HEK293 (cell line): ENCODE results near the gene MRFAP1.

Source experiments
- CTCF ChIA-PET: fragments of 350-600 bp; formaldehyde crosslinking; extraction: SDS; loops from one replicate; lab custom pipeline; 2021; ENCODE audit warnings: antibody characterized with exemption; lab: Yijun Ruan, JAX
- POLR2A ChIA-PET: fragments of 300-600 bp; formaldehyde crosslinking; extraction: SDS; loops from one replicate; lab custom pipeline; 2020; ENCODE audit warnings: antibody characterized with exemption, inconsistent platforms; lab: Yijun Ruan, JAX
- H3K27ac ChIP-seq: fragments of 200-500 bp; sonication (Bioruptor generic); 2 replicates; pipeline ENCODE4 v1.5.1; 2014; ENCODE audit warnings: low read depth, low read length, control low read depth, inconsistent platforms; ENCODE audit errors: extremely low read depth
- H3K36me3 ChIP-seq, 2 experiments: fragments of 200-500 bp in 1 of 2; sonication (Bioruptor generic) in 1 of 2; 1 replicate in 1 of 2; 2 replicates in 1 of 2; pipeline ENCODE4 v1.5.1; 2014 to 2017; ENCODE audit warnings: inconsistent platforms in 2 of 2, low read length in 2 of 2; ENCODE audit not compliant: control insufficient read depth in 2 of 2, insufficient read depth in 1 of 2
- H3K4me1 ChIP-seq: fragments of 200-500 bp; sonication (Bioruptor generic); 2 replicates; pipeline ENCODE4 v1.5.1; 2014; ENCODE audit warnings: mild to moderate bottlenecking, low read length, inconsistent platforms; ENCODE audit not compliant: control insufficient read depth, insufficient read depth
- H3K4me3 ChIP-seq: 2 replicates; pipeline ENCODE4 v1.5.1; 2011; ENCODE audit warnings: low read depth, mild to moderate bottlenecking, control low read depth, low read length, moderate library complexity
- H3K9me3 ChIP-seq: fragments of 200-500 bp; sonication (Bioruptor generic); 2 replicates; pipeline ENCODE4 v1.5.1; 2014; ENCODE audit warnings: low read depth, low read length, inconsistent platforms; ENCODE audit not compliant: control insufficient read depth, insufficient read depth
- HOXA7 ChIP-seq: sonication (generic); formaldehyde crosslinking; IDR thresholded peaks from 2 replicates; pipeline ENCODE4 v1.8.1; 2022; ENCODE audit warnings: missing genetic modification reagents, borderline replicate concordance
- KLF9 ChIP-seq: fragments of 450-650 bp; formaldehyde crosslinking; IDR thresholded peaks from 2 replicates; pipeline ENCODE4 v1.5.1; 2016; ENCODE audit warnings: missing biosample characterization, missing genetic modification characterization, low read depth
- PBX3 ChIP-seq: sonication (generic); formaldehyde crosslinking; IDR thresholded peaks from 2 replicates; pipeline ENCODE4 v1.8.1; 2022; ENCODE audit warnings: mild to moderate bottlenecking, moderate library complexity, missing genetic modification reagents
- SETDB1 ChIP-seq: IDR thresholded peaks from one replicate; pipeline ENCODE4 v1.6.1; 2017; ENCODE audit warnings: mild to moderate bottlenecking, low read length, moderate library complexity, mixed read lengths; ENCODE audit not compliant: insufficient read length
- SP2 ChIP-seq: fragments of 450-650 bp; formaldehyde crosslinking; IDR thresholded peaks from 2 replicates; pipeline ENCODE4 v1.5.1; 2016; ENCODE audit warnings: missing biosample characterization, missing genetic modification characterization
- TCF7L2 ChIP-seq: IDR thresholded peaks from 2 replicates; pipeline ENCODE4 v1.6.1; 2011; ENCODE audit warnings: low read depth, mild to moderate bottlenecking, inconsistent platforms, low read length, moderate library complexity, borderline replicate concordance
- ZBTB11 ChIP-seq: fragments of 450-650 bp; formaldehyde crosslinking; conservative IDR thresholded peaks from 2 replicates; pipeline ENCODE4 v1.5.1; 2016; ENCODE audit warnings: low read depth, missing biosample characterization, missing genetic modification characterization
- ZBTB17 ChIP-seq: fragments of 450-650 bp; formaldehyde crosslinking; IDR thresholded peaks from 2 replicates; pipeline ENCODE4 v1.5.1; 2016; ENCODE audit warnings: missing biosample characterization, missing genetic modification characterization
- ZBTB21 ChIP-seq: fragments of 450-650 bp; formaldehyde crosslinking; IDR thresholded peaks from 2 replicates; pipeline ENCODE4 v1.5.1; 2017; ENCODE audit warnings: missing biosample characterization, missing genetic modification characterization
- ZEB2 ChIP-seq: fragments of 450-650 bp; formaldehyde crosslinking; IDR thresholded peaks from 2 replicates; pipeline ENCODE4 v1.5.1; 2016; ENCODE audit warnings: missing biosample characterization, missing genetic modification characterization
- ZNF2 ChIP-seq: fragments of 450-650 bp; formaldehyde crosslinking; IDR thresholded peaks from 2 replicates; pipeline ENCODE4 v1.5.1; 2016; ENCODE audit warnings: missing biosample characterization, missing genetic modification characterization
- ZNF311 ChIP-seq: fragments of 450-650 bp; formaldehyde crosslinking; IDR thresholded peaks from 2 replicates; pipeline ENCODE4 v1.5.1; 2017; ENCODE audit warnings: missing biosample characterization, missing genetic modification characterization, borderline replicate concordance
- ZNF433 ChIP-seq: fragments of 450-650 bp; formaldehyde crosslinking; IDR thresholded peaks from 2 replicates; pipeline ENCODE4 v1.5.1; 2016; ENCODE audit warnings: missing biosample characterization, missing genetic modification characterization, low read depth
- ZNF610 ChIP-seq: fragments of 450-650 bp; formaldehyde crosslinking; IDR thresholded peaks from 2 replicates; pipeline ENCODE4 v1.5.1; 2016; ENCODE audit warnings: missing biosample characterization, missing genetic modification characterization, borderline replicate concordance
- ZNF621 ChIP-seq: fragments of 450-650 bp; formaldehyde crosslinking; IDR thresholded peaks from 2 replicates; pipeline ENCODE4 v1.5.1; 2017; ENCODE audit warnings: missing biosample characterization, missing genetic modification characterization
- ZNF624 ChIP-seq: fragments of 450-650 bp; formaldehyde crosslinking; IDR thresholded peaks from 2 replicates; pipeline ENCODE4 v1.5.1; 2017; ENCODE audit warnings: missing biosample characterization, missing genetic modification characterization
- ZNF664 ChIP-seq: fragments of 450-650 bp; formaldehyde crosslinking; IDR thresholded peaks from 2 replicates; pipeline ENCODE4 v1.5.1; 2016; ENCODE audit warnings: missing biosample characterization, missing genetic modification characterization
- ZNF701 ChIP-seq: fragments of 450-650 bp; formaldehyde crosslinking; IDR thresholded peaks from 2 replicates; pipeline ENCODE4 v1.5.1; 2016; ENCODE audit warnings: missing biosample characterization, missing genetic modification characterization
- ZNF777 ChIP-seq: fragments of 450-650 bp; formaldehyde crosslinking; IDR thresholded peaks from 2 replicates; pipeline ENCODE4 v1.5.1; 2017; ENCODE audit warnings: missing biosample characterization, missing genetic modification characterization, borderline replicate concordance
- ZNF791 ChIP-seq: fragments of 450-650 bp; formaldehyde crosslinking; IDR thresholded peaks from 2 replicates; pipeline ENCODE4 v1.5.1; 2016; ENCODE audit warnings: missing biosample characterization, missing genetic modification characterization
- ZNF843 ChIP-seq: fragments of 450-650 bp; formaldehyde crosslinking; IDR thresholded peaks from 2 replicates; pipeline ENCODE4 v1.5.1; 2016; ENCODE audit warnings: missing biosample characterization, missing genetic modification characterization
- TF ChIP-seq, protein P1 (sequence below): fragments of 450-650 bp; formaldehyde crosslinking; IDR thresholded peaks from 2 replicates; pipeline ENCODE4 v1.5.1; 2016; ENCODE audit warnings: missing biosample characterization, missing genetic modification characterization
- TF ChIP-seq, protein P2 (sequence below): fragments of 450-650 bp; formaldehyde crosslinking; IDR thresholded peaks from 2 replicates; pipeline ENCODE4 v1.5.1; 2016; ENCODE audit warnings: missing biosample characterization, missing genetic modification characterization
- TF ChIP-seq, protein P3 (sequence below): fragments of 450-650 bp; formaldehyde crosslinking; IDR thresholded peaks from 2 replicates; pipeline ENCODE4 v1.5.1; 2016; ENCODE audit warnings: missing biosample characterization, missing genetic modification characterization, low read depth
- TF ChIP-seq, protein P4 (sequence below): fragments of 450-650 bp; formaldehyde crosslinking; IDR thresholded peaks from 2 replicates; pipeline ENCODE4 v1.5.1; 2017; ENCODE audit warnings: missing biosample characterization, missing genetic modification characterization

The MRFAP1 gene

GRCh38 chr4:6634746-6635145 is 5.7 kb upstream of the MRFAP1 start:
- no peak for TF ChIP-seq ZNF610
- no peak for TF ChIP-seq HOXA7 (CRISPR knock-in tag)
- TF ChIP-seq SETDB1, result no peak
- no peak for TF ChIP-seq ZNF621
- TF ChIP-seq ZBTB21 (tag by site-specific recombination), result no peak
- TF ChIP-seq ZNF311, result no peak
- TF ChIP-seq ZNF777 (tag by site-specific recombination), result no peak
- TF ChIP-seq ZNF843 (tag by site-specific recombination), result no peak
- no peak for TF ChIP-seq SP2 (tag by site-specific recombination)
- no peak for TF ChIP-seq ZEB2 (tag by site-specific recombination)
- no peak for TF ChIP-seq KLF9 (tag by site-specific recombination)
- no peak for TF ChIP-seq TCF7L2
- TF ChIP-seq, all 188 proteins: peak for 0
- Histone ChIP-seq H3K9me3 (no peaks in the 10 kb centered on the region), H3K4me3 (no peak overlapping the region), H3K27ac (no peak overlapping the region), H3K4me1 (no peaks in the 10 kb centered on the region), H3K36me3 (no peaks in the 10 kb centered on the region)
- ChIA-PET CTCF (interaction anchor here (1.3 kb wide), 1 partner anchor 86 kb away, joined by 7 read pairs; no protein-coding TSS in a partner anchor), POLR2A (no interaction called here)

DNA sequence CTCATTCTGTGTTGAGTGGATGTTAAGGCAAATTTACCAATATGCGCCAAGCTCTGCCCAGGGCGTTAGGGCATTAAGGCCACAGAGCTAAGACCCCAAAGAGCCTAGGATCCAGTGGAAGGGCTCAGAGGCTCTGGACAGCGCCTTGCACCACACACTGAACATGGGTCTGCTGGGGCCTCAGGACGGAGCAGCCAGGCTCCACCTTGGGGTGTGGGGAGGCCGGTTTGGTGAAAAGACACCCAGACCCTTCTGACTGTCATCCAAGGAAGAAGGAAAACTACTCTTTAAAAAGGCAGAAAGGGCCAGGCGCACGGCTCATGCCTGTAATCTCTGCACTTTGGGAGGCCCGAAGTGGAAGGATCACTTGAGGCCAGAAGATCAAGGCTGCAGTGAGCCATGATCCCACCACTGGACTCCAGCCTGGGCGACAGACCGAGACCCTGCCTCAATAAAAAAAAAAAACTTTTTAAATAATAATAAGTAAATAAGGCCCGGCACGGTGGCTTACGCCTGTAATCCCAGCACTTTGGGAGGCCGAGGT is 1.3 kb upstream of the MRFAP1 start:
- H3K4me3 ChIP-seq, result no peak overlapping the region
- no peaks in the 10 kb centered on the region for H3K4me1 ChIP-seq
- H3K27ac ChIP-seq, result no peak overlapping the region
- TF ChIP-seq, protein P1, sequence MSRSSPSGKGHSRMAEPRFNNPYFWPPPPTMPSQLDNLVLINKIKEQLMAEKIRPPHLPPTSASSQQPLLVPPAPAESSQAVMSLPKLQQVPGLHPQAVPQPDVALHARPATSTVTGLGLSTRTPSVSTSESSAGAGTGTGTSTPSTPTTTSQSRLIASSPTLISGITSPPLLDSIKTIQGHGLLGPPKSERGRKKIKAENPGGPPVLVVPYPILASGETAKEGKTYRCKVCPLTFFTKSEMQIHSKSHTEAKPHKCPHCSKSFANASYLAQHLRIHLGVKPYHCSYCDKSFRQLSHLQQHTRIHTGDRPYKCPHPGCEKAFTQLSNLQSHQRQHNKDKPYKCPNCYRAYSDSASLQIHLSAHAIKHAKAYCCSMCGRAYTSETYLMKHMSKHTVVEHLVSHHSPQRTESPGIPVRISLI (tag by site-specific recombination), result no peak
- no peak for TF ChIP-seq ZBTB17 (tag by site-specific recombination)
- no peak for TF ChIP-seq ZNF433
- TF ChIP-seq ZNF2, result no peak
- TF ChIP-seq ZNF701 (tag by site-specific recombination), result no peak
- TF ChIP-seq, protein P2, sequence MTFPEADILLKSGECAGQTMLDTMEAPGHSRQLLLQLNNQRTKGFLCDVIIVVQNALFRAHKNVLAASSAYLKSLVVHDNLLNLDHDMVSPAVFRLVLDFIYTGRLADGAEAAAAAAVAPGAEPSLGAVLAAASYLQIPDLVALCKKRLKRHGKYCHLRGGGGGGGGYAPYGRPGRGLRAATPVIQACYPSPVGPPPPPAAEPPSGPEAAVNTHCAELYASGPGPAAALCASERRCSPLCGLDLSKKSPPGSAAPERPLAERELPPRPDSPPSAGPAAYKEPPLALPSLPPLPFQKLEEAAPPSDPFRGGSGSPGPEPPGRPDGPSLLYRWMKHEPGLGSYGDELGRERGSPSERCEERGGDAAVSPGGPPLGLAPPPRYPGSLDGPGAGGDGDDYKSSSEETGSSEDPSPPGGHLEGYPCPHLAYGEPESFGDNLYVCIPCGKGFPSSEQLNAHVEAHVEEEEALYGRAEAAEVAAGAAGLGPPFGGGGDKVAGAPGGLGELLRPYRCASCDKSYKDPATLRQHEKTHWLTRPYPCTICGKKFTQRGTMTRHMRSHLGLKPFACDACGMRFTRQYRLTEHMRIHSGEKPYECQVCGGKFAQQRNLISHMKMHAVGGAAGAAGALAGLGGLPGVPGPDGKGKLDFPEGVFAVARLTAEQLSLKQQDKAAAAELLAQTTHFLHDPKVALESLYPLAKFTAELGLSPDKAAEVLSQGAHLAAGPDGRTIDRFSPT (tag by site-specific recombination), result no peak
- no peak for TF ChIP-seq ZBTB11 (tag by site-specific recombination)
- no peak for TF ChIP-seq PBX3 (CRISPR knock-in tag)
- TF ChIP-seq, protein P3, sequence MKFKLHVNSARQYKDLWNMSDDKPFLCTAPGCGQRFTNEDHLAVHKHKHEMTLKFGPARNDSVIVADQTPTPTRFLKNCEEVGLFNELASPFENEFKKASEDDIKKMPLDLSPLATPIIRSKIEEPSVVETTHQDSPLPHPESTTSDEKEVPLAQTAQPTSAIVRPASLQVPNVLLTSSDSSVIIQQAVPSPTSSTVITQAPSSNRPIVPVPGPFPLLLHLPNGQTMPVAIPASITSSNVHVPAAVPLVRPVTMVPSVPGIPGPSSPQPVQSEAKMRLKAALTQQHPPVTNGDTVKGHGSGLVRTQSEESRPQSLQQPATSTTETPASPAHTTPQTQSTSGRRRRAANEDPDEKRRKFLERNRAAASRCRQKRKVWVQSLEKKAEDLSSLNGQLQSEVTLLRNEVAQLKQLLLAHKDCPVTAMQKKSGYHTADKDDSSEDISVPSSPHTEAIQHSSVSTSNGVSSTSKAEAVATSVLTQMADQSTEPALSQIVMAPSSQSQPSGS (tag by site-specific recombination), result no peak
- TF ChIP-seq ZNF664 (tag by site-specific recombination), result no peak
- no peak for TF ChIP-seq ZNF624 (tag by site-specific recombination)
- TF ChIP-seq, protein P4, sequence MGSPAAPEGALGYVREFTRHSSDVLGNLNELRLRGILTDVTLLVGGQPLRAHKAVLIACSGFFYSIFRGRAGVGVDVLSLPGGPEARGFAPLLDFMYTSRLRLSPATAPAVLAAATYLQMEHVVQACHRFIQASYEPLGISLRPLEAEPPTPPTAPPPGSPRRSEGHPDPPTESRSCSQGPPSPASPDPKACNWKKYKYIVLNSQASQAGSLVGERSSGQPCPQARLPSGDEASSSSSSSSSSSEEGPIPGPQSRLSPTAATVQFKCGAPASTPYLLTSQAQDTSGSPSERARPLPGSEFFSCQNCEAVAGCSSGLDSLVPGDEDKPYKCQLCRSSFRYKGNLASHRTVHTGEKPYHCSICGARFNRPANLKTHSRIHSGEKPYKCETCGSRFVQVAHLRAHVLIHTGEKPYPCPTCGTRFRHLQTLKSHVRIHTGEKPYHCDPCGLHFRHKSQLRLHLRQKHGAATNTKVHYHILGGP (tag by site-specific recombination), result no peak
- TF ChIP-seq ZNF791, result no peak
- ChIA-PET POLR2A (interaction anchor here (0.6 kb wide), 1 partner anchor 64 kb away, joined by 3 read pairs; the partner anchor contains the start of gene MAN2B2), CTCF (interaction anchor here (0.7 kb wide), 1 partner anchor 16 kb away, joined by 3 read pairs; no protein-coding TSS in a partner anchor)
- H3K9me3 ChIP-seq, result no peaks in the 10 kb centered on the region
- H3K36me3 ChIP-seq, result peaks cover 0 to 26% of the 10 kb centered on the region in 2 experiments; a peak in 1 of 3 replicates
